WTC11 (cell line): ENCODE data around the gene MYOF.

ENCODE experiments used
- CREM ChIP-seq: sonication (generic); formaldehyde crosslinking; IDR thresholded peaks from 2 replicates; pipeline ENCODE4 v1.8.1; 2022; ENCODE audit warnings: mild to moderate bottlenecking, missing genetic modification reagents, moderate library complexity
- CTCF ChIP-seq: fragments of 200-600 bp; IDR thresholded peaks from 2 replicates; pipeline ENCODE4 v1.8.0; 2022; ENCODE audit warnings: antibody characterized with exemption
- FOXP4 ChIP-seq: sonication (generic); formaldehyde crosslinking; IDR thresholded peaks from 2 replicates; pipeline ENCODE4 v1.8.0; 2022; ENCODE audit warnings: mild to moderate bottlenecking, missing genetic modification reagents
- MLX ChIP-seq: sonication (generic); formaldehyde crosslinking; IDR thresholded peaks from 2 replicates; pipeline ENCODE4 v1.8.1; 2023; ENCODE audit warnings: mild to moderate bottlenecking, missing genetic modification reagents, moderate library complexity
- NFYB ChIP-seq: sonication (generic); formaldehyde crosslinking; conservative IDR thresholded peaks from 2 replicates; pipeline ENCODE4 v1.8.0; 2022; ENCODE audit warnings: low read depth, missing genetic modification reagents
- ZNF317 ChIP-seq: sonication (generic); formaldehyde crosslinking; IDR thresholded peaks from 2 replicates; pipeline ENCODE4 v1.8.1; 2023; ENCODE audit warnings: low read depth, mild to moderate bottlenecking, moderate library complexity, missing genetic modification reagents, borderline replicate concordance
- TF ChIP-seq, protein P1 (sequence below): sonication (generic); formaldehyde crosslinking; IDR thresholded peaks from 2 replicates; pipeline ENCODE4 v1.8.1; 2023; ENCODE audit warnings: mild to moderate bottlenecking, moderate library complexity, missing genetic modification reagents

DNA sequence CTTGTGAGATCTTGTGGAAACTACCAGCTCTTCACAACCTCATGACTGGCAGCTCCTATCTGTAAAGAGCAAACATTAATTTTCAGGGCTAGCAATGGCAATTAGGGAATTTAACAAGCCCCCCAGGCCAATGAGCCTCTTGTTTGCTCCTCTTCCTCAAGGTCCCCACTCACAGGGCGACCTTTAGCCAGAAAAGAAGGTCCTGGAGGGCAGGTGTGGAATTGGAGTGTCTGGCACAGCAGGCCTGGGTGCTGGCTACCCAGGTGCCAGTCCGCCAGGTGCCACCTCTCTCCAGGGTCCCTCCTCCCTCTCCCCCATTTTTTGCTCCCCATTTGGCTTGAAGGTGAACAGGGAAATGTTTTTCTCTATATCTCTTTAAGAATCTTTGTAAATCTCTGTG lies 12.4 kb upstream of the MYOF start:
- TF ChIP-seq FOXP4 (CRISPR knock-in tag) (no peak), MLX (CRISPR knock-in tag) (no peak), ZNF317 (CRISPR knock-in tag) (no peak), CREM (CRISPR knock-in tag) (no peak), CTCF (no peak), NFYB (no peak)
- TF ChIP-seq, protein P1, sequence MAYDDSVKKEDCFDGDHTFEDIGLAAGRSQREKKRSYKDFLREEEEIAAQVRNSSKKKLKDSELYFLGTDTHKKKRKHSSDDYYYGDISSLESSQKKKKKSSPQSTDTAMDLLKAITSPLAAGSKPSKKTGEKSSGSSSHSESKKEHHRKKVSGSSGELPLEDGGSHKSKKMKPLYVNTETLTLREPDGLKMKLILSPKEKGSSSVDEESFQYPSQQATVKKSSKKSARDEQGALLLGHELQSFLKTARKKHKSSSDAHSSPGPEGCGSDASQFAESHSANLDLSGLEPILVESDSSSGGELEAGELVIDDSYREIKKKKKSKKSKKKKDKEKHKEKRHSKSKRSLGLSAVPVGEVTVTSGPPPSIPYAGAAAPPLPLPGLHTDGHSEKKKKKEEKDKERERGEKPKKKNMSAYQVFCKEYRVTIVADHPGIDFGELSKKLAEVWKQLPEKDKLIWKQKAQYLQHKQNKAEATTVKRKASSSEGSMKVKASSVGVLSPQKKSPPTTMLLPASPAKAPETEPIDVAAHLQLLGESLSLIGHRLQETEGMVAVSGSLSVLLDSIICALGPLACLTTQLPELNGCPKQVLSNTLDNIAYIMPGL: no peak
